ENCODE measurements around the gene PADI4.

The PADI4 gene

DNA sequence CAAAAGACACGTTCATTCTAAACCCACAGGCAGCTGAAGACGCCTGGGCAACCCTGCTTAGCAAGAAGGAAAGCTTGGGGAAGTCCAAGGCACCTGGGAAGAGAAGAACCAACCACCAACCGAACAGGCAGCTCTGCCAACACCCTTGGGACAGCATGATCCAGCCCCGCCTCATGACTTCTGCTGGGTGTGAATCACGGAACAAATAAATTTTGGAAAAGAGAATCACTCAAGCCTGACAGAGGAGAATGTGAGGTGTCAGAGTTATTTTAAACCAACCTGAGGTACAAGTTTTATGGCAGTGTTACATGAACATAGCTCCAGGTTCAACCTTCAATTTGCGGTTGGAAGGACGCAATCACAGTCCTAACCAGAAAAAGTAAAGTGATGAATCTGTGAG is 10.0 kb upstream of the PADI4 start:
- Histone ChIP-seq H3K27me3 (replicated peaks; ENCODE audit: control insufficient read depth, insufficient read depth, low read length, poor library complexity, severe bottlenecking) (no peaks in the 10 kb centered on the region), H3K4me3 (ENCODE audit: insufficient read depth, low read depth, low read length, poor library complexity, severe bottlenecking) (no peak overlapping the region), H3K9me3 (ENCODE audit: control insufficient read depth, low read length) (no peaks in the 10 kb centered on the region), H3K36me3 (ENCODE audit: control insufficient read depth, insufficient read depth, low read length) (no peaks in the 10 kb centered on the region), H3K4me1 (ENCODE audit: control insufficient read depth, insufficient read depth, low read length, poor library complexity, severe bottlenecking) (no peaks in the 10 kb centered on the region), H3K27ac (ENCODE audit: insufficient read depth, low read length, poor library complexity, severe bottlenecking) (no peak overlapping the region)
- no peak for DNase-seq

DNA sequence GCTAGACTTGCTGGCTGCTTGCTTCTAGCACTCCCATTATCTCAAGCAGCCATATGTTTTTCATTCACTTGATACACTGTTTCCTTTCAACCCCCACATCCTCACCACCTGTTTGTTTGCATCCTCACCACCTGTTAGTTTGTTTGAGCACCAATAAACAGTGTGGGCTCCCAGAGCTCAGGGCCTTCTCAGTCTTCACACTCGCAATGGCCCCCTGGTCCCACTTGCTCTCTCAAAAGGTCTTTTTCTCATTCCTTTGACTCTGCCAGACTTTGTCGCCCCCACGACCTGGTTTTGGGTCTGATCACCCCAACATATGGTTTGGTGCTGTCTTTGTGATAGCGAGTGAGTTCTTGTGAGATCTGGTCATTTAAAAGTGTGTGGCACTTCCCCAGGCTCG is 6.2 kb upstream of the PADI4 start:
- no peaks in the 10 kb centered on the region for H3K9me3 ChIP-seq (ENCODE audit: control insufficient read depth, low read length)
- H3K27ac ChIP-seq (ENCODE audit: insufficient read depth, low read length, poor library complexity, severe bottlenecking) = no peak overlapping the region

DNA sequence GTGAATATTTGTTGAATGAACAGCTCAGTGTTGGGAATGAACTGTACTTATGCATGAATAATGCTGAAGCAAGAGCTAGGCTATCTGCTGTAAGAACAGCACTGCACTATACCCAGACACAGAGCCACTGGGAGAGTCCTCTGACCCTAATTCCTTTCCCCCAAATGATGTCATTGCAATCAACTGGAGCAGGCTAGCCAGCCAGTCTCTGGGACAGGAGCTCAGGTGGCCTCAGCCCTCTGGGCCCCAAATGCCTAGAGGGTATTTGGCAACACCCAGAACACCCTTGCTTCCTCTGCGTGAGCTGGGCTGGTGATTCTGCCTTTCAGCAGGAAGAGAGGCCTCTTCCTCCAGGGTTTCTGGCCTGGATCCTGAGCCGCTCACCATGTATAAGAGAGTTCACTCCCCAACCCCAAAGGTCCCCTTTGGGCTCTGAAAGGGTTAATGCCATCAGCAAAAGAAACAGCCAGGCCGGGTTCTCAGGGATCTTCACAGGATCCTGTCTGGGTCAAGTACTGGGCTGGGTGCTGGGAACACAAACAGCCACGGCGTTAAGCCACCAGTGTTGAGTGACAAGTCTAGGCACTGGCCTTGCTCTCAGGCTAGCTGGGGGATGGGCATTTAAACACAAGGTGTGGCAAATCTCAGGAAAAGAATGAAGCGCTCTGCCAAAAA is 3.7 kb upstream of the PADI4 start:
- H3K4me1 ChIP-seq (ENCODE audit: control insufficient read depth, insufficient read depth, low read length, poor library complexity, severe bottlenecking) = no peaks in the 10 kb centered on the region
- H3K9me3 ChIP-seq (ENCODE audit: control insufficient read depth, low read length) = no peaks in the 10 kb centered on the region
- no peak for DNase-seq
- H3K4me3 ChIP-seq (ENCODE audit: insufficient read depth, low read depth, low read length, poor library complexity, severe bottlenecking) = no peak overlapping the region
- no peak overlapping the region for H3K27ac ChIP-seq (ENCODE audit: insufficient read depth, low read length, poor library complexity, severe bottlenecking)
- no peaks in the 10 kb centered on the region for H3K27me3 ChIP-seq (replicated peaks; ENCODE audit: control insufficient read depth, insufficient read depth, low read length, poor library complexity, severe bottlenecking)
- no peaks in the 10 kb centered on the region for H3K36me3 ChIP-seq (ENCODE audit: control insufficient read depth, insufficient read depth, low read length)

More for the DNA sequence above, 6.2 kb upstream of the PADI4 start:
- Histone ChIP-seq H3K4me3 (ENCODE audit: insufficient read depth, low read depth, low read length, poor library complexity, severe bottlenecking) (no peak overlapping the region), H3K4me1 (ENCODE audit: control insufficient read depth, insufficient read depth, low read length, poor library complexity, severe bottlenecking) (no peaks in the 10 kb centered on the region), H3K27me3 (replicated peaks; ENCODE audit: control insufficient read depth, insufficient read depth, low read length, poor library complexity, severe bottlenecking) (no peaks in the 10 kb centered on the region), H3K36me3 (ENCODE audit: control insufficient read depth, insufficient read depth, low read length) (no peaks in the 10 kb centered on the region)
- DNase-seq = no peak

DNA sequence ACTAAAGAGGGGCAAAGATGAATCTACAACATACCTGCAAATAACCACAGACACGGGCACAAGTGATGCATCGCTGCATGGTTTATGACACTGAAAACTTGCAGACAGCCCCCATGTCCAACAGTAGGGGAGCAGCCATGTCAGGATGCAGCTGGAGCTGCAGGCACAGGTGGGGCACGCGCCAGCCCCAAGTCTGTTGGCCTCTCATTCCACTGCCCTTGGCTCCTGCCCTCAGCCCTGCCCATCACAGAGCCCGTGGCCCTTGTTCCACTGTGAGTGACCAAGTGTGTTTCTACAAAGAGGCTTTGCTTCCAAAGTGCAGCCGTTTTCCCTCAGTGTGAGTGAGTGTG is 3.2 kb upstream of the PADI4 start:
- Histone ChIP-seq H3K4me3 (ENCODE audit: insufficient read depth, low read depth, low read length, poor library complexity, severe bottlenecking) (no peak overlapping the region), H3K27ac (ENCODE audit: insufficient read depth, low read length, poor library complexity, severe bottlenecking) (no peak overlapping the region), H3K9me3 (ENCODE audit: control insufficient read depth, low read length) (no peaks in the 10 kb centered on the region), H3K4me1 (ENCODE audit: control insufficient read depth, insufficient read depth, low read length, poor library complexity, severe bottlenecking) (no peaks in the 10 kb centered on the region), H3K27me3 (replicated peaks; ENCODE audit: control insufficient read depth, insufficient read depth, low read length, poor library complexity, severe bottlenecking) (no peaks in the 10 kb centered on the region), H3K36me3 (ENCODE audit: control insufficient read depth, insufficient read depth, low read length) (no peaks in the 10 kb centered on the region)
- no peak for DNase-seq

DNA sequence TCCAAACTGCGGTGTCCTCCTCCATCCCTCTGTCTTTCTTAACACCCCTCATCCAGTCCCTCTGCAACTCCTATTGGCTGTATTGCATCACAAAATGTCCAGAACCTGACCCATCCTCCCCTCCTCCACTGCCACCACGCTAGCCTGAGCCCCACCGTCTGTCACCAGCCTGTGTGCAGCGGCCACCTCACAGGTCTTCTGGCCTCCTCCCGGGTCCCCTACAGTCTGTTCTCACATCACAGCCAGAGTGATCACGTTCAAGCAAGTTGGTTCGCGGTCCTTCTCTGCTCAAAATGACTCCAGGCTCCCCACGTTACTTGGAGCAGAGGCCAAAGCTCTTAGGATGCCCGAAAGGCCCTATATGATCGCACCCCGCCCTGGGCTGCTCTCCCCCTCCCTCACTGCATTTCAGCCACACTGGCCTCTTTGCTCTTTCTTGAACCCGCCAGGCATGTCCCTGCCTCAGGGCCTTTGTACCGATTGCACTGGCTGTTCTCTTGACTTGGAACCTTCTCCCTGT is 2.4 kb upstream of the PADI4 start:
- Histone ChIP-seq H3K36me3 (ENCODE audit: control insufficient read depth, insufficient read depth, low read length) (no peaks in the 10 kb centered on the region), H3K4me3 (ENCODE audit: insufficient read depth, low read depth, low read length, poor library complexity, severe bottlenecking) (no peak overlapping the region), H3K27ac (ENCODE audit: insufficient read depth, low read length, poor library complexity, severe bottlenecking) (no peak overlapping the region), H3K27me3 (replicated peaks; ENCODE audit: control insufficient read depth, insufficient read depth, low read length, poor library complexity, severe bottlenecking) (no peaks in the 10 kb centered on the region), H3K4me1 (ENCODE audit: control insufficient read depth, insufficient read depth, low read length, poor library complexity, severe bottlenecking) (no peaks in the 10 kb centered on the region), H3K9me3 (ENCODE audit: control insufficient read depth, low read length) (no peaks in the 10 kb centered on the region)
- DNase-seq = no peak

DNA sequence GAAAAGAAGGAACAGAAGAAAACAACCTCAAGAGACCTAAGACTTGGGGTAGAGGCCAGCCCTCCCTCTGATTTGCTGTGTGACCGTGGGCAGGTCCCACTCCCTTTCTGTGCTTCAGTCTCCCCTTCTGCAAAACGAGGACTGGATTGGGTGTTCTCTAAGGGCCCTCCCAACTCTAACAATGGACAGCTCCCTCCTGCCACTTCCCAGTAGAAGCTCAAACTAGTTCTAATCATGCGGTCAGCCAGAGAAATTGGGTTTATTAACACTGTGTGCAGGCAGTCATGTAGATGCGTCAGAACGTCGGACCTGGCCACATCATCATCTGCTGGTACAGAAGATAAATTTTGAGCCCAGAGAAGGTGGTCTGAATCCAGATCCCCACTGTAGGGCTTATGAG is 1.6 kb upstream of the PADI4 start:
- Histone ChIP-seq H3K36me3 (ENCODE audit: control insufficient read depth, insufficient read depth, low read length) (no peaks in the 10 kb centered on the region), H3K4me3 (ENCODE audit: insufficient read depth, low read depth, low read length, poor library complexity, severe bottlenecking) (no peak overlapping the region), H3K27me3 (replicated peaks; ENCODE audit: control insufficient read depth, insufficient read depth, low read length, poor library complexity, severe bottlenecking) (no peaks in the 10 kb centered on the region), H3K27ac (ENCODE audit: insufficient read depth, low read length, poor library complexity, severe bottlenecking) (no peak overlapping the region), H3K4me1 (ENCODE audit: control insufficient read depth, insufficient read depth, low read length, poor library complexity, severe bottlenecking) (no peaks in the 10 kb centered on the region), H3K9me3 (ENCODE audit: control insufficient read depth, low read length) (no peaks in the 10 kb centered on the region)
- no peak for DNase-seq

DNA sequence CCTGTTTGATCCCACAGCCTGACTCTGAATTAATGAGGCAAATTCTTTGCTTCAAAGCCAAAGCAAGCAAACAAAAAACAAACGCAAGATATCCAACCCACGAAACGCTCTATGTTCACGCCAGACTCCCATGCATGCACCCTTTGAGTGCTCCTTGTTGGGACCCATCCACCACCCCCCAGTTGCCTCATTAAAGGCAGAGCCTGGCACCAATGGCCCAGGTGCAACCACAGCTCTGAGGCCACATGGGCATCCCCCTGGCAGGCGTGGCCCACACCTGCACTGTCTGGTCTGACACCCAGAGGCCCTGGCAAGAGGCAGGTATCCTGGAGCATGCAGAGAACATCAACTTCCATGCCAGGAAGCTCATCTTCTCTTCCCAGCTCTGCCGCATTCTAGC is 1.1 kb upstream of the PADI4 start:
- H3K27me3 ChIP-seq (replicated peaks; ENCODE audit: control insufficient read depth, insufficient read depth, low read length, poor library complexity, severe bottlenecking) = no peaks in the 10 kb centered on the region
- no peak overlapping the region for H3K27ac ChIP-seq (ENCODE audit: insufficient read depth, low read length, poor library complexity, severe bottlenecking)
- DNase-seq = no peak
- H3K4me1 ChIP-seq (ENCODE audit: control insufficient read depth, insufficient read depth, low read length, poor library complexity, severe bottlenecking) = no peaks in the 10 kb centered on the region
- no peak overlapping the region for H3K4me3 ChIP-seq (ENCODE audit: insufficient read depth, low read depth, low read length, poor library complexity, severe bottlenecking)
- no peaks in the 10 kb centered on the region for H3K9me3 ChIP-seq (ENCODE audit: control insufficient read depth, low read length)
- no peaks in the 10 kb centered on the region for H3K36me3 ChIP-seq (ENCODE audit: control insufficient read depth, insufficient read depth, low read length)

DNA sequence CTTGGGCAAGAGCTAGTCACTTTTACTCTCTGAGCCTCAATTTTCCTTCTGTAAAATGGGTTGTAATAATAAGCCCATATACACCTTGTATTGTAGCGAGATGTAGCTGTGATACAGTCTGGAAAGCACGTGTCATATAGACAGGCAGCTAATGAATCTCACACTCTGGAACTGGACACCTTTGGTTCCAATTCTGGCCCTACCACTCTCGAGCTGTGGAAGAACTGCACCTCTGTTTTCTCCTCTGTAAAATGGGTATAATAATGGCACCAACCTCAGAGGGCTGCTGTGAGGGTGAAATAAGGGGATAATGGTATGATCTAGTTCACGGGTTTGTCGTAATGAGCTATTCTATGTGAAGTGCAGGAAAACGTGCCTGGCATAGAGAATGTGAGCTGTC is 668 bp upstream of the PADI4 start:
- no peak overlapping the region for H3K4me3 ChIP-seq (ENCODE audit: insufficient read depth, low read depth, low read length, poor library complexity, severe bottlenecking)
- H3K27me3 ChIP-seq (replicated peaks; ENCODE audit: control insufficient read depth, insufficient read depth, low read length, poor library complexity, severe bottlenecking) = no peaks in the 10 kb centered on the region
- DNase-seq = no peak
- H3K4me1 ChIP-seq (ENCODE audit: control insufficient read depth, insufficient read depth, low read length, poor library complexity, severe bottlenecking) = no peaks in the 10 kb centered on the region
- no peaks in the 10 kb centered on the region for H3K9me3 ChIP-seq (ENCODE audit: control insufficient read depth, low read length)
- no peaks in the 10 kb centered on the region for H3K36me3 ChIP-seq (ENCODE audit: control insufficient read depth, insufficient read depth, low read length)
- no peak overlapping the region for H3K27ac ChIP-seq (ENCODE audit: insufficient read depth, low read length, poor library complexity, severe bottlenecking)

DNA sequence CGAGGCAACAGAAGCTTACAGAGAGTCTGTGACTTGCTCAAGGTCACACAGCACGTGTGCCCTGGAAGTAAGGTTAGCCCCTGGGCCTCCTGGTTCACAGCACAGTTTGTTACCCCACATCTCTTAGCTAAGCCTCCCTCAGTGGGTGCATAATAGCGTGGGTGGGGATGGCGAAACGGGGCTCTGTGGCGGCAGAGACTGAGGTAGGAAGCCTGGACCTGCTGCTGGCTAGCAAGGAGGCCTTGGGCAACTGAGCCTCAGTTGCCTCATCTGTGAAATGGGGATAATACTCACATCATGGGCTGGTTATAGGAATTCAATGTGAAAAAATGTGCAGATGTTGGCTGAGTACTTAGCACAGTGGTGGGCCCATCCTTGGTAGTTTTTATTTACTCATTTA is 596 bp downstream of the PADI4 start:
- no peak for DNase-seq
- Histone ChIP-seq H3K27me3 (replicated peaks; ENCODE audit: control insufficient read depth, insufficient read depth, low read length, poor library complexity, severe bottlenecking) (no peaks in the 10 kb centered on the region), H3K4me3 (ENCODE audit: insufficient read depth, low read depth, low read length, poor library complexity, severe bottlenecking) (no peak overlapping the region), H3K9me3 (ENCODE audit: control insufficient read depth, low read length) (no peaks in the 10 kb centered on the region), H3K4me1 (ENCODE audit: control insufficient read depth, insufficient read depth, low read length, poor library complexity, severe bottlenecking) (no peaks in the 10 kb centered on the region), H3K36me3 (ENCODE audit: control insufficient read depth, insufficient read depth, low read length) (no peaks in the 10 kb centered on the region), H3K27ac (ENCODE audit: insufficient read depth, low read length, poor library complexity, severe bottlenecking) (no peak overlapping the region)

DNA sequence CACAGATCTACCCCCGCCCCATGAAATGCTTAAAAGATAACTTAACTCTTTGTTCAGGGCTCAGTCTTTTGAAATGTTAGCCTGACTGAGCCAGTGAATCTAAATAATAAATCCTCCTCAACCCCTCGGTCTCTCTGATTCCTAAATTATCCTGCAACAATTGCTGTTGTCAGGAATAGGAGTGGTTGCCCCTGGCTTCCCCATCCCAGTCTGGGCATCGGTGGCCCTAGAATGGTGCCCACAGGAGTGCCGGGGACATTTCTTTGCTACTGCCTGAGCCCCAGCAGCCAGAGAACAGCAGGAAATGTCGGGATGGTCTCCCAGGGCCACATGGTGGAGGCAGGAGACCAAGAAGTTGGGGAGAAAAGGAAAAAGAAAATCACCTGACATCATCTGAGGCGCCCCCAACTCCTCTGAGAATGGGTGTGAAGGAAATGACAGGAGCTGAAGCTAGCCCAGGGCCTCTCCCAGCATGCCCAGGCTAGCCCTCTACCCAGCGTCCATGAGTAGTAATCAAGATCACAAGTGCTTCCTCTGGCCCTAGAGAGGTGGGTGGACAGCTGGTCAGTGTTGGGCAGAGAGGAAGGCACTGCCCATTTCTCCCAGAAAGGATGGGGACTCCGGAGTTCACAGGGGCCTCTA is 1.6 kb downstream of the PADI4 start:
- Histone ChIP-seq H3K4me3 (ENCODE audit: insufficient read depth, low read depth, low read length, poor library complexity, severe bottlenecking) (no peak overlapping the region), H3K36me3 (ENCODE audit: control insufficient read depth, insufficient read depth, low read length) (no peaks in the 10 kb centered on the region), H3K27me3 (replicated peaks; ENCODE audit: control insufficient read depth, insufficient read depth, low read length, poor library complexity, severe bottlenecking) (no peaks in the 10 kb centered on the region), H3K27ac (ENCODE audit: insufficient read depth, low read length, poor library complexity, severe bottlenecking) (no peak overlapping the region), H3K4me1 (ENCODE audit: control insufficient read depth, insufficient read depth, low read length, poor library complexity, severe bottlenecking) (no peaks in the 10 kb centered on the region), H3K9me3 (ENCODE audit: control insufficient read depth, low read length) (no peaks in the 10 kb centered on the region)
- DNase-seq = no peak
